ENCODE results near the gene UBE4B. TPM values are rescaled to one million over a fixed set of nuclear protein-coding genes. Genes with fewer than 3 reads are reported as not detected.

UBE4B gene
- total and polyA plus RNA-seq, 4 donors: 7.5 to 25.5 (median 16.6) TPM

DNA sequence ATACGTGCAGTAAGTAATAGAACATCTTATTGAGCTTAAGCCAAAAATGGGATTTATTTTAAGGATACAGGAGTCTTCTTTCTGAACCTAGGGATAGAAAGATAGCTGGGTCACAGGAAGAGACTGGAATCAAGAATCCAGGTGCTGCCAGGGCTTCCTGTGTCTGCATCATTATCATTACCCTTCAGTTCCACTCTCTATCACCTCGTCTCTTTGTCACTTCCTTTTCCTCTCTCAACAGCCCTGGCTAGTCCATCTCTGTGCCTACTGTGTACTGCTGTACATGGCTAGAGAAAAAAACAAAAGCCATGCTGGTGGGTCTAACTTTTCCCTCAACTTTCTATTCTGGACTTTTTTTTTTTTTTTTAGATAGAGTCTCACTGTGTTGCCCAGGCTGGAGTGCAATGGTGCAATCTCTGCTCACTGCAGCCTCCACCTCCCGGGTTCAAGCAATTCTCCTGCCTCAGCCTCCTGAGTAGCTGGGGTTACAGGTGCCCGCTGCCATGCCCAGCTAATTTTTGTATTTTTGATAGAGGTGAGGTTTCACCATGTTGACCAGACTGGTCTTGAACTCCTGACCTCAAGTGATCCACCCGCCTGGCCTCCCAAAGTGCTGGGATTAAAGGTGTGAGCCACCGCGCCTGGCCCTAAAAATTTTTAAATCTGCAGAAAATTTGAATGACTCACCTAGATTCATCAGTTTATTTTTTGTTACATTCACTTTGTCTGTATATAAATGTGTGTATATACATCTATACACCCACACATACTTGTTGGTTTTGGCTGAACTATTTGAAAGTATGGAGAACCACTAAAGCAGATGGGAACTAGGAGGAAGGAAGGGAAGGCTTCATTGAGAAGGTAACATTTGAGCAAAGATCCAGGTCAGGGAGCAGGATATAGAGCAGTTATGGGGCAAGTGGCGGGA, 31.9 kb downstream of the UBE4B start:
- Histone ChIP-seq H3K9ac (ENCODE audit: low read depth in 1 of 2, low read length in 2 of 2) (no peak overlapping the region), H3K27me3 (ENCODE audit: control insufficient read depth in 4 of 4, insufficient read depth in 4 of 4, low read length in 3 of 4) (no peaks in the 10 kb centered on the region), H3K9me3 (ENCODE audit: control insufficient read depth in 4 of 4, low read length in 3 of 4) (no peaks in the 10 kb centered on the region), H3K36me3 (ENCODE audit: control insufficient read depth in 4 of 4, insufficient read depth in 3 of 4, low read depth in 1 of 4, low read length in 3 of 4) (no peaks in the 10 kb centered on the region), H3K27ac (ENCODE audit: low read depth in 1 of 2, low read length in 2 of 2) (peak overlapping the region; percentile 85 to 87), H3K4me1 (ENCODE audit: control insufficient read depth in 4 of 4, insufficient read depth in 4 of 4, low read length in 3 of 4) (peaks cover 2 to 14% (median 8%) of the 10 kb centered on the region in 4 donors), H3K4me3 (ENCODE audit: low read depth in 1 of 3, low read length in 3 of 3) (no peak overlapping the region)
- no peak for DNase-seq (ENCODE audit: low spot score)
- no peak for TF ChIP-seq ATF3 (IDR thresholded peaks at IDR 0.05)
- WGBS: 86% methylated on average over 8 of the region's 8 CpGs

DNA sequence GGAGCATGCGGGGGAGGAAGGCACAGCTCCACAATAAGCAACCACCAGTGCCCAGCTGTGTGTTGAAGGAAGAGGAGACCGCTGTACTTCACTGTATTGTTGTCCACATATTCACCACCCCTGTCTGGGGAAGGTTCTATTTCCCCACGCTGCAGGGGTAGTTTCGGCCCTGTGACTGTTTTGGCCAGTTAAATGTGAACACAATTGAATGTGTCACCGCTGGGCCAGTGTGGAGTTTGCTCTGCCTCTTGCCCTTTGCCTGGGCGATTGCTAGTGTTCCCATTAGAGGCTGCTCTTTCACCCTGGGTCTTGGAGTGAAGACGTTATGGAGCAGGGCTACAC, 32.6 kb downstream of the UBE4B start:
- Histone ChIP-seq H3K4me3 (ENCODE audit: low read depth in 1 of 3, low read length in 3 of 3) (no peak overlapping the region), H3K9me3 (ENCODE audit: control insufficient read depth in 4 of 4, low read length in 3 of 4) (no peaks in the 10 kb centered on the region), H3K36me3 (ENCODE audit: control insufficient read depth in 4 of 4, insufficient read depth in 3 of 4, low read depth in 1 of 4, low read length in 3 of 4) (no peaks in the 10 kb centered on the region), H3K27ac (ENCODE audit: low read depth in 1 of 2, low read length in 2 of 2) (peak overlapping the region; percentile 85 to 87), H3K9ac (ENCODE audit: low read depth in 1 of 2, low read length in 2 of 2) (no peak overlapping the region), H3K4me1 (ENCODE audit: control insufficient read depth in 4 of 4, insufficient read depth in 4 of 4, low read length in 3 of 4) (peaks cover 2 to 14% (median 8%) of the 10 kb centered on the region in 4 donors), H3K27me3 (ENCODE audit: control insufficient read depth in 4 of 4, insufficient read depth in 4 of 4, low read length in 3 of 4) (no peaks in the 10 kb centered on the region)
- no peak for DNase-seq (ENCODE audit: low spot score)
- 42% methylated on average over 7 of the region's 7 CpGs for WGBS
- TF ChIP-seq, protein P1, sequence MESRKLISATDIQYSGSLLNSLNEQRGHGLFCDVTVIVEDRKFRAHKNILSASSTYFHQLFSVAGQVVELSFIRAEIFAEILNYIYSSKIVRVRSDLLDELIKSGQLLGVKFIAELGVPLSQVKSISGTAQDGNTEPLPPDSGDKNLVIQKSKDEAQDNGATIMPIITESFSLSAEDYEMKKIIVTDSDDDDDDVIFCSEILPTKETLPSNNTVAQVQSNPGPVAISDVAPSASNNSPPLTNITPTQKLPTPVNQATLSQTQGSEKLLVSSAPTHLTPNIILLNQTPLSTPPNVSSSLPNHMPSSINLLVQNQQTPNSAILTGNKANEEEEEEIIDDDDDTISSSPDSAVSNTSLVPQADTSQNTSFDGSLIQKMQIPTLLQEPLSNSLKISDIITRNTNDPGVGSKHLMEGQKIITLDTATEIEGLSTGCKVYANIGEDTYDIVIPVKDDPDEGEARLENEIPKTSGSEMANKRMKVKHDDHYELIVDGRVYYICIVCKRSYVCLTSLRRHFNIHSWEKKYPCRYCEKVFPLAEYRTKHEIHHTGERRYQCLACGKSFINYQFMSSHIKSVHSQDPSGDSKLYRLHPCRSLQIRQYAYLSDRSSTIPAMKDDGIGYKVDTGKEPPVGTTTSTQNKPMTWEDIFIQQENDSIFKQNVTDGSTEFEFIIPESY (IDR thresholded peaks at IDR 0.05): peak; percentile 55
- TF ChIP-seq TAF1 (conservative IDR thresholded peaks at IDR 0.05) (no peak), FOXA1 (IDR thresholded peaks at IDR 0.05) (no peak), HNF4G (IDR thresholded peaks at IDR 0.05) (peak; percentile 69), FOXA2 (IDR thresholded peaks at IDR 0.05) (peak; percentile 34), YY1 (IDR thresholded peaks at IDR 0.05) (peak; percentile 75), RXRA (IDR thresholded peaks at IDR 0.05) (peak; percentile 41 to 85), MAX (IDR thresholded peaks at IDR 0.05) (peak; percentile 44), SP1 (IDR thresholded peaks at IDR 0.05) (peak; percentile 71), CTCF (IDR thresholded peaks at IDR 0.05; ENCODE audit: low read depth, low read length, missing input control) (no peak), JUND (IDR thresholded peaks at IDR 0.05) (peak; percentile 60 to 87), HNF4A (conservative IDR thresholded peaks at IDR 0.05) (peak; percentile 92 to 99), EGR1 (IDR thresholded peaks at IDR 0.05; ENCODE audit: low read depth in 2 of 2) (peak; percentile 25 to 55), RAD21 (IDR thresholded peaks at IDR 0.05) (peak; percentile 30 to 43)
- TF ChIP-seq, protein P2, sequence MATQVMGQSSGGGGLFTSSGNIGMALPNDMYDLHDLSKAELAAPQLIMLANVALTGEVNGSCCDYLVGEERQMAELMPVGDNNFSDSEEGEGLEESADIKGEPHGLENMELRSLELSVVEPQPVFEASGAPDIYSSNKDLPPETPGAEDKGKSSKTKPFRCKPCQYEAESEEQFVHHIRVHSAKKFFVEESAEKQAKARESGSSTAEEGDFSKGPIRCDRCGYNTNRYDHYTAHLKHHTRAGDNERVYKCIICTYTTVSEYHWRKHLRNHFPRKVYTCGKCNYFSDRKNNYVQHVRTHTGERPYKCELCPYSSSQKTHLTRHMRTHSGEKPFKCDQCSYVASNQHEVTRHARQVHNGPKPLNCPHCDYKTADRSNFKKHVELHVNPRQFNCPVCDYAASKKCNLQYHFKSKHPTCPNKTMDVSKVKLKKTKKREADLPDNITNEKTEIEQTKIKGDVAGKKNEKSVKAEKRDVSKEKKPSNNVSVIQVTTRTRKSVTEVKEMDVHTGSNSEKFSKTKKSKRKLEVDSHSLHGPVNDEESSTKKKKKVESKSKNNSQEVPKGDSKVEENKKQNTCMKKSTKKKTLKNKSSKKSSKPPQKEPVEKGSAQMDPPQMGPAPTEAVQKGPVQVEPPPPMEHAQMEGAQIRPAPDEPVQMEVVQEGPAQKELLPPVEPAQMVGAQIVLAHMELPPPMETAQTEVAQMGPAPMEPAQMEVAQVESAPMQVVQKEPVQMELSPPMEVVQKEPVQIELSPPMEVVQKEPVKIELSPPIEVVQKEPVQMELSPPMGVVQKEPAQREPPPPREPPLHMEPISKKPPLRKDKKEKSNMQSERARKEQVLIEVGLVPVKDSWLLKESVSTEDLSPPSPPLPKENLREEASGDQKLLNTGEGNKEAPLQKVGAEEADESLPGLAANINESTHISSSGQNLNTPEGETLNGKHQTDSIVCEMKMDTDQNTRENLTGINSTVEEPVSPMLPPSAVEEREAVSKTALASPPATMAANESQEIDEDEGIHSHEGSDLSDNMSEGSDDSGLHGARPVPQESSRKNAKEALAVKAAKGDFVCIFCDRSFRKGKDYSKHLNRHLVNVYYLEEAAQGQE (IDR thresholded peaks at IDR 0.05): no peak
